GM12878 (cell line): ENCODE data around the gene IGF2BP2. TPM values are rescaled to one million over a fixed set of nuclear protein-coding genes. Genes with fewer than 3 reads are reported as not detected.

Experiments used
- BMI1 ChIP-seq: fragments of 450-650 bp; IDR thresholded peaks from 2 replicates; pipeline ENCODE4 v1.6.1; 2016; ENCODE audit warnings: mild to moderate bottlenecking, moderate library complexity, borderline replicate concordance
- SMAD1 ChIP-seq: fragments of 450-650 bp; IDR thresholded peaks from 2 replicates; pipeline ENCODE4 v1.6.1; 2018; ENCODE audit warnings: mild to moderate bottlenecking, low read depth; ENCODE audit not compliant: partially characterized antibody
- SMAD5 ChIP-seq: IDR thresholded peaks from 2 replicates; pipeline ENCODE4 v1.6.1; 2016; ENCODE audit warnings: antibody characterized with exemption, low read depth
- TARDBP ChIP-seq: IDR thresholded peaks from 2 replicates; pipeline ENCODE4 v1.6.1; 2016; ENCODE audit warnings: borderline replicate concordance
- polyA plus RNA-seq, 11 experiments: library from polyadenylated mRNA; depleted of rRNA in 4 of 11; unstranded in 6 of 11; stranded (reverse) in 5 of 11; fragments of >200 nt; fragmentation: Nextera tagmentation in 4 of 11; fragmentation: Illumina TruSeq in 1 of 11; extraction: Ambion mirVana in 4 of 11; extraction: Trizol in 1 of 11; gene quantifications; 1 replicate in 1 of 11; 2 replicates in 10 of 11; pipeline versions ENCODE4 v1.2.1 to v1.2.3, GENCODE V29; 2011 to 2016; ENCODE audit warnings: inconsistent platforms in 2 of 11, missing spikeins in 2 of 11, low read depth in 1 of 11
- total RNA-seq, 4 experiments: library from RNA; depleted of rRNA in 3 of 4; stranded (reverse); fragments of >200 nt in 3 of 4; fragmentation: Illumina TruSeq in 1 of 4; extraction: Trizol in 1 of 4; gene quantifications; 2 replicates each; pipeline versions ENCODE4 v1.2.1 to v1.2.3, GENCODE V29; 2013 to 2021
- TF ChIP-seq, protein P1 (sequence below): fragments of 150-350 bp; IDR thresholded peaks from 2 replicates; pipeline ENCODE4 v1.6.1; 2014; ENCODE audit warnings: mild to moderate bottlenecking, low read depth, low read length
- TF ChIP-seq, protein P2 (sequence below): IDR thresholded peaks from 2 replicates; pipeline ENCODE4 v1.6.1; 2012; ENCODE audit warnings: improper control_type of control experiment, low read depth, low read length; ENCODE audit not compliant: insufficient replicate concordance
- TF ChIP-seq, protein P3 (sequence below): fragments of 450-650 bp; formaldehyde crosslinking; IDR thresholded peaks from 2 replicates; pipeline ENCODE4 v1.4.0; 2020; ENCODE audit warnings: mild to moderate bottlenecking, moderate library complexity
- TF ChIP-seq, protein P4 (sequence below): fragments of 450-650 bp; IDR thresholded peaks from 2 replicates; pipeline ENCODE4 v1.6.1; 2016; ENCODE audit warnings: mild to moderate bottlenecking

Gene IGF2BP2
- total and polyA plus RNA-seq, 10 of the 15 experiments (the other 5 are each of a cell fraction or from before 2014, with no cell fraction given), result 0.25 to 0.72 TPM; not detected in 8

DNA sequence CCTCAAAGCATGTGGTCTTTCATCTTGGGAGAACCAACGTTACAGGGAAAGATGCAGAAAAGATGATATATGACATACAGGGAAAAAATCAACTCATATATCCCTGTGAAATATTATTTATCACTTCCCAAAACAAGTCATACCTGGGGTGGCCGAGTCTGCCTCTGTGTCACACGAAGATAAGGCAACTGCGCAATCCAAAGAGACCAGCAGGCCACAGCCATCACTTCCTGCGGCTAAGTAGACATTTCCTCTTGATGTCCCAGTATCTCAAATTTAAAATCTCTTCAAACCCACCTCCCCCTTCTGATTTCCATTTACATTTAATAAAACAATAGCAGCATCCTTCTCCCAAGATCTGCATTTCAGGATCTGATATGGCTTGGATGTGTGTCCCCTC is 71.5 kb downstream of the IGF2BP2 start (continued):
- TF ChIP-seq, protein P1, sequence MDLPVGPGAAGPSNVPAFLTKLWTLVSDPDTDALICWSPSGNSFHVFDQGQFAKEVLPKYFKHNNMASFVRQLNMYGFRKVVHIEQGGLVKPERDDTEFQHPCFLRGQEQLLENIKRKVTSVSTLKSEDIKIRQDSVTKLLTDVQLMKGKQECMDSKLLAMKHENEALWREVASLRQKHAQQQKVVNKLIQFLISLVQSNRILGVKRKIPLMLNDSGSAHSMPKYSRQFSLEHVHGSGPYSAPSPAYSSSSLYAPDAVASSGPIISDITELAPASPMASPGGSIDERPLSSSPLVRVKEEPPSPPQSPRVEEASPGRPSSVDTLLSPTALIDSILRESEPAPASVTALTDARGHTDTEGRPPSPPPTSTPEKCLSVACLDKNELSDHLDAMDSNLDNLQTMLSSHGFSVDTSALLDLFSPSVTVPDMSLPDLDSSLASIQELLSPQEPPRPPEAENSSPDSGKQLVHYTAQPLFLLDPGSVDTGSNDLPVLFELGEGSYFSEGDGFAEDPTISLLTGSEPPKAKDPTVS, result no peak
- TF ChIP-seq, protein P2, sequence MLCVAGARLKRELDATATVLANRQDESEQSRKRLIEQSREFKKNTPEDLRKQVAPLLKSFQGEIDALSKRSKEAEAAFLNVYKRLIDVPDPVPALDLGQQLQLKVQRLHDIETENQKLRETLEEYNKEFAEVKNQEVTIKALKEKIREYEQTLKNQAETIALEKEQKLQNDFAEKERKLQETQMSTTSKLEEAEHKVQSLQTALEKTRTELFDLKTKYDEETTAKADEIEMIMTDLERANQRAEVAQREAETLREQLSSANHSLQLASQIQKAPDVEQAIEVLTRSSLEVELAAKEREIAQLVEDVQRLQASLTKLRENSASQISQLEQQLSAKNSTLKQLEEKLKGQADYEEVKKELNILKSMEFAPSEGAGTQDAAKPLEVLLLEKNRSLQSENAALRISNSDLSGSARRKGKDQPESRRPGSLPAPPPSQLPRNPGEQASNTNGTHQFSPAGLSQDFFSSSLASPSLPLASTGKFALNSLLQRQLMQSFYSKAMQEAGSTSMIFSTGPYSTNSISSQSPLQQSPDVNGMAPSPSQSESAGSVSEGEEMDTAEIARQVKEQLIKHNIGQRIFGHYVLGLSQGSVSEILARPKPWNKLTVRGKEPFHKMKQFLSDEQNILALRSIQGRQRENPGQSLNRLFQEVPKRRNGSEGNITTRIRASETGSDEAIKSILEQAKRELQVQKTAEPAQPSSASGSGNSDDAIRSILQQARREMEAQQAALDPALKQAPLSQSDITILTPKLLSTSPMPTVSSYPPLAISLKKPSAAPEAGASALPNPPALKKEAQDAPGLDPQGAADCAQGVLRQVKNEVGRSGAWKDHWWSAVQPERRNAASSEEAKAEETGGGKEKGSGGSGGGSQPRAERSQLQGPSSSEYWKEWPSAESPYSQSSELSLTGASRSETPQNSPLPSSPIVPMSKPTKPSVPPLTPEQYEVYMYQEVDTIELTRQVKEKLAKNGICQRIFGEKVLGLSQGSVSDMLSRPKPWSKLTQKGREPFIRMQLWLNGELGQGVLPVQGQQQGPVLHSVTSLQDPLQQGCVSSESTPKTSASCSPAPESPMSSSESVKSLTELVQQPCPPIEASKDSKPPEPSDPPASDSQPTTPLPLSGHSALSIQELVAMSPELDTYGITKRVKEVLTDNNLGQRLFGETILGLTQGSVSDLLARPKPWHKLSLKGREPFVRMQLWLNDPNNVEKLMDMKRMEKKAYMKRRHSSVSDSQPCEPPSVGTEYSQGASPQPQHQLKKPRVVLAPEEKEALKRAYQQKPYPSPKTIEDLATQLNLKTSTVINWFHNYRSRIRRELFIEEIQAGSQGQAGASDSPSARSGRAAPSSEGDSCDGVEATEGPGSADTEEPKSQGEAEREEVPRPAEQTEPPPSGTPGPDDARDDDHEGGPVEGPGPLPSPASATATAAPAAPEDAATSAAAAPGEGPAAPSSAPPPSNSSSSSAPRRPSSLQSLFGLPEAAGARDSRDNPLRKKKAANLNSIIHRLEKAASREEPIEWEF, result no peak
- no peak for TF ChIP-seq SMAD1
- no peak for TF ChIP-seq BMI1
- TF ChIP-seq TARDBP, result no peak
- TF ChIP-seq, protein P3, sequence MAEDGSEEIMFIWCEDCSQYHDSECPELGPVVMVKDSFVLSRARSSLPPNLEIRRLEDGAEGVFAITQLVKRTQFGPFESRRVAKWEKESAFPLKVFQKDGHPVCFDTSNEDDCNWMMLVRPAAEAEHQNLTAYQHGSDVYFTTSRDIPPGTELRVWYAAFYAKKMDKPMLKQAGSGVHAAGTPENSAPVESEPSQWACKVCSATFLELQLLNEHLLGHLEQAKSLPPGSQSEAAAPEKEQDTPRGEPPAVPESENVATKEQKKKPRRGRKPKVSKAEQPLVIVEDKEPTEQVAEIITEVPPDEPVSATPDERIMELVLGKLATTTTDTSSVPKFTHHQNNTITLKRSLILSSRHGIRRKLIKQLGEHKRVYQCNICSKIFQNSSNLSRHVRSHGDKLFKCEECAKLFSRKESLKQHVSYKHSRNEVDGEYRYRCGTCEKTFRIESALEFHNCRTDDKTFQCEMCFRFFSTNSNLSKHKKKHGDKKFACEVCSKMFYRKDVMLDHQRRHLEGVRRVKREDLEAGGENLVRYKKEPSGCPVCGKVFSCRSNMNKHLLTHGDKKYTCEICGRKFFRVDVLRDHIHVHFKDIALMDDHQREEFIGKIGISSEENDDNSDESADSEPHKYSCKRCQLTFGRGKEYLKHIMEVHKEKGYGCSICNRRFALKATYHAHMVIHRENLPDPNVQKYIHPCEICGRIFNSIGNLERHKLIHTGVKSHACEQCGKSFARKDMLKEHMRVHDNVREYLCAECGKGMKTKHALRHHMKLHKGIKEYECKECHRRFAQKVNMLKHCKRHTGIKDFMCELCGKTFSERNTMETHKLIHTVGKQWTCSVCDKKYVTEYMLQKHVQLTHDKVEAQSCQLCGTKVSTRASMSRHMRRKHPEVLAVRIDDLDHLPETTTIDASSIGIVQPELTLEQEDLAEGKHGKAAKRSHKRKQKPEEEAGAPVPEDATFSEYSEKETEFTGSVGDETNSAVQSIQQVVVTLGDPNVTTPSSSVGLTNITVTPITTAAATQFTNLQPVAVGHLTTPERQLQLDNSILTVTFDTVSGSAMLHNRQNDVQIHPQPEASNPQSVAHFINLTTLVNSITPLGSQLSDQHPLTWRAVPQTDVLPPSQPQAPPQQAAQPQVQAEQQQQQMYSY (CRISPR knock-in tag), result no peak
- TF ChIP-seq, protein P4, sequence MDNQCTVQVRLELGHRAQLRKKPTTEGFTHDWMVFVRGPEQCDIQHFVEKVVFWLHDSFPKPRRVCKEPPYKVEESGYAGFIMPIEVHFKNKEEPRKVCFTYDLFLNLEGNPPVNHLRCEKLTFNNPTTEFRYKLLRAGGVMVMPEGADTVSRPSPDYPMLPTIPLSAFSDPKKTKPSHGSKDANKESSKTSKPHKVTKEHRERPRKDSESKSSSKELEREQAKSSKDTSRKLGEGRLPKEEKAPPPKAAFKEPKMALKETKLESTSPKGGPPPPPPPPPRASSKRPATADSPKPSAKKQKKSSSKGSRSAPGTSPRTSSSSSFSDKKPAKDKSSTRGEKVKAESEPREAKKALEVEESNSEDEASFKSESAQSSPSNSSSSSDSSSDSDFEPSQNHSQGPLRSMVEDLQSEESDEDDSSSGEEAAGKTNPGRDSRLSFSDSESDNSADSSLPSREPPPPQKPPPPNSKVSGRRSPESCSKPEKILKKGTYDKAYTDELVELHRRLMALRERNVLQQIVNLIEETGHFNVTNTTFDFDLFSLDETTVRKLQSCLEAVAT, result no peak
- TF ChIP-seq SMAD5, result no peak
